TTC549 (cell line): Measurements from ENCODE around the gene SCARF1.

Source experiments
- FAIRE-seq: peaks from 2 replicates; lab custom pipeline; 2012; peaks lifted over from hg19 to GRCh38; lab: Jason Lieb, UNC

The SCARF1 gene

GRCh38 chr17:1598399-1599095, 47.0 kb downstream of the SCARF1 start:
- no peak for FAIRE-seq

- FAIRE-seq = no peak
Observed at GRCh38 chr17:1597861-1598342, 47.6 kb downstream of the SCARF1 start.

GRCh38 chr17:1593630-1593931, 52.0 kb downstream of the SCARF1 start:
- no peak for FAIRE-seq

GRCh38 chr17:1592751-1593629, 52.5 kb downstream of the SCARF1 start:
- no peak for FAIRE-seq

GRCh38 chr17:1591474-1592090, 54.0 kb downstream of the SCARF1 start:
- no peak for FAIRE-seq

- FAIRE-seq = no peak
Observed at GRCh38 chr17:1590747-1591473, 54.6 kb downstream of the SCARF1 start.

GRCh38 chr17:1590029-1590746, 55.3 kb downstream of the SCARF1 start:
- no peak for FAIRE-seq

- no peak for FAIRE-seq
Observed at GRCh38 chr17:1588821-1589585, 56.5 kb downstream of the SCARF1 start.

GRCh38 chr17:1584167-1584566, 61.4 kb downstream of the SCARF1 start:
- FAIRE-seq = no peak
